Nephron progenitor cell (in vitro differentiated cells): Measurements from ENCODE around the gene SMIM13.

Experiments used
- DNase-seq: peaks from one replicate; pipeline ENCODE4 v3.0.0; 2021
- H3K27ac Mint-ChIP-seq: 2 replicates; pipeline ENCODE4 v1.8.0; 2021; ENCODE audit warnings: mild to moderate bottlenecking, moderate library complexity, mixed read lengths
- H3K27me3 Mint-ChIP-seq: 2 replicates; pipeline ENCODE4 v1.8.0; 2021; ENCODE audit warnings: mild to moderate bottlenecking, low read depth, mixed read lengths; ENCODE audit not compliant: poor library complexity
- H3K36me3 Mint-ChIP-seq: 2 replicates; pipeline ENCODE4 v1.8.0; 2021; ENCODE audit warnings: low read depth, mixed read lengths
- H3K4me1 Mint-ChIP-seq: 2 replicates; pipeline ENCODE4 v1.8.0; 2021; ENCODE audit warnings: mixed read lengths
- H3K4me3 Mint-ChIP-seq: 2 replicates; pipeline ENCODE4 v1.8.0; 2021; ENCODE audit warnings: mild to moderate bottlenecking, moderate library complexity, mixed read lengths
- H3K9me3 Mint-ChIP-seq: 2 replicates; pipeline ENCODE4 v1.8.0; 2021; ENCODE audit warnings: mild to moderate bottlenecking, moderate library complexity, mixed read lengths
- CTCF ChIP-seq: fragments of 200-600 bp; sonication (generic); IDR thresholded peaks from 2 replicates; pipeline ENCODE4 v1.5.0; 2021; ENCODE audit warnings: antibody characterized with exemption

The SMIM13 gene

GRCh38 chr6:11093626-11094410 lies at the start of gene SMIM13:
SMIM13 (plus strand) TSS chr6:11093834; CDS start chr6:11094314, 480 bp downstream.
- no peaks in the 10 kb centered on the region for H3K9me3 Mint-ChIP-seq

GRCh38 chr6:11043961-11044711 lies 49.5 kb upstream of the SMIM13 start, which contains the start of gene ELOVL2:
ELOVL2 (minus strand) TSS chr6:11044305; CDS start chr6:11044230, 75 bp downstream.
- Mint-ChIP-seq H3K4me1 (peaks cover 25% of the 10 kb centered on the region), H3K27me3 (peaks cover 78% of the 10 kb centered on the region), H3K4me3 (peak within 1 kb of the TSS; percentile 91), H3K9me3 (peaks cover 6% of the 10 kb centered on the region), H3K27ac (peak within 1 kb of the TSS; percentile 3), H3K36me3 (no peaks in the 10 kb centered on the region)
- peak; percentile 64 for TF ChIP-seq CTCF
- peak; percentile 82 for DNase-seq

More at GRCh38 chr6:11093626-11094410, at the start of gene SMIM13:
- H3K4me3 Mint-ChIP-seq, result peak within 1 kb of the TSS; percentile 93
- peak within 1 kb of the TSS; percentile 80 for H3K27ac Mint-ChIP-seq
- H3K36me3 Mint-ChIP-seq, result peaks cover 21% of the 10 kb centered on the region
- TF ChIP-seq CTCF, result peak; percentile 42
- peaks cover 28% of the 10 kb centered on the region for H3K4me1 Mint-ChIP-seq
- peaks cover 3% of the 10 kb centered on the region for H3K27me3 Mint-ChIP-seq
- peak; percentile 97 for DNase-seq

- DNase-seq, result no peak
- H3K27ac Mint-ChIP-seq, result no peak overlapping the region
- peaks cover 22% of the 10 kb centered on the region for H3K4me1 Mint-ChIP-seq
- no peaks in the 10 kb centered on the region for H3K36me3 Mint-ChIP-seq
- peaks cover 80% of the 10 kb centered on the region for H3K27me3 Mint-ChIP-seq
- H3K4me3 Mint-ChIP-seq, result peak overlapping the region; percentile 87
- TF ChIP-seq CTCF, result no peak
- H3K9me3 Mint-ChIP-seq, result peaks cover 6% of the 10 kb centered on the region
These were observed 48.9 kb upstream of the SMIM13 start for GRCh38 chr6:11044712-11045167.

- Mint-ChIP-seq H3K4me1 (no peaks in the 10 kb centered on the region), H3K36me3 (no peaks in the 10 kb centered on the region), H3K27me3 (peaks cover 35% of the 10 kb centered on the region), H3K27ac (no peak overlapping the region), H3K9me3 (no peaks in the 10 kb centered on the region), H3K4me3 (no peak overlapping the region)
- TF ChIP-seq CTCF, result no peak
- DNase-seq, result no peak
These were observed 42.9 kb upstream of the SMIM13 start for GRCh38 chr6:11050731-11051130.

- Mint-ChIP-seq H3K36me3 (no peaks in the 10 kb centered on the region), H3K4me1 (no peaks in the 10 kb centered on the region), H3K27me3 (peaks cover 13% of the 10 kb centered on the region), H3K4me3 (no peak overlapping the region), H3K27ac (no peak overlapping the region), H3K9me3 (no peaks in the 10 kb centered on the region)
- no peak for DNase-seq
- TF ChIP-seq CTCF, result no peak
These were observed 40.3 kb upstream of the SMIM13 start for GRCh38 chr6:11053307-11053706.
